22Rv1 (cell line): ENCODE data around the gene VPS29.

Experiments
- H3K27ac ChIP-seq: fragments of 450-650 bp; 2 replicates; pipeline ENCODE4 v1.5.1; 2017
- CTCF ChIP-seq: fragments of 450-650 bp; IDR thresholded peaks from 2 replicates; pipeline ENCODE4 v1.5.1; 2017; ENCODE audit warnings: mild to moderate bottlenecking
- ZFX ChIP-seq: fragments of 450-650 bp; IDR thresholded peaks from 2 replicates; pipeline ENCODE4 v1.6.1; 2017; ENCODE audit warnings: antibody characterized with exemption, borderline replicate concordance

The VPS29 gene

GRCh38 chr12:110516995-110517394 is 15.1 kb upstream of the VPS29 start:
- H3K27ac ChIP-seq, result no peak overlapping the region
- TF ChIP-seq ZFX (no peak), CTCF (no peak)

- H3K27ac ChIP-seq, result no peak overlapping the region
- TF ChIP-seq CTCF (no peak), ZFX (no peak)
These were observed 12.5 kb upstream of the VPS29 start for GRCh38 chr12:110514363-110514762.

GRCh38 chr12:110513842-110514241 is 11.9 kb upstream of the VPS29 start:
- TF ChIP-seq CTCF (no peak), ZFX (no peak)
- H3K27ac ChIP-seq, result no peak overlapping the region

GRCh38 chr12:110508071-110508586 is 6.2 kb upstream of the VPS29 start:
- no peak for TF ChIP-seq CTCF
- TF ChIP-seq ZFX, result no peak
- no peak overlapping the region for H3K27ac ChIP-seq

GRCh38 chr12:110505332-110505731 is 3.4 kb upstream of the VPS29 start:
- TF ChIP-seq CTCF (no peak), ZFX (no peak)
- no peak overlapping the region for H3K27ac ChIP-seq

GRCh38 chr12:110503432-110503831 is 1.5 kb upstream of the VPS29 start:
- no peak overlapping the region for H3K27ac ChIP-seq
- TF ChIP-seq ZFX (no peak), CTCF (no peak)

GRCh38 chr12:110501399-110501751 is 536 bp downstream of the VPS29 start:
- no peak for TF ChIP-seq CTCF
- TF ChIP-seq ZFX, result no peak
- peak overlapping the region; percentile 82 for H3K27ac ChIP-seq
